Measurements from ENCODE around the gene ALDH1L1.
"Not testable (repeated sequence)": the region's sequence is repeated elsewhere in the genome, so short reads cannot be mapped to it uniquely, and the experiment has no call there.

The ALDH1L1 gene

GRCh38 chr3:126104028-126104635 is 76.3 kb downstream of the ALDH1L1 start:
- no peak for DNase-seq

GRCh38 chr3:126103121-126104027 is 77.0 kb downstream of the ALDH1L1 start:
- DNase-seq: no peak

GRCh38 chr3:126102530-126102951 is 77.8 kb downstream of the ALDH1L1 start:
- DNase-seq: peak in 1 of 2 experiments; percentile 37

- no peak for DNase-seq
Measured at GRCh38 chr3:126102011-126102410, 78.4 kb downstream of the ALDH1L1 start.

GRCh38 chr3:126101521-126101982 is 78.8 kb downstream of the ALDH1L1 start:
- no peak for DNase-seq

GRCh38 chr3:126100634-126101301 is 79.6 kb downstream of the ALDH1L1 start:
- peak in 1 of 2 experiments; percentile 21 for DNase-seq

- DNase-seq: no peak
Measured at GRCh38 chr3:126100269-126100633, 80.1 kb downstream of the ALDH1L1 start.

- DNase-seq: peak; percentile 35 to 60
Measured at GRCh38 chr3:126098391-126098858, 82.0 kb downstream of the ALDH1L1 start.

- DNase-seq: no peak
Measured at GRCh38 chr3:126097801-126098200, 82.6 kb downstream of the ALDH1L1 start.

GRCh38 chr3:126096274-126096673 is 84.1 kb downstream of the ALDH1L1 start:
- not testable (repeated sequence) for DNase-seq

- not testable (repeated sequence) for DNase-seq
Measured at GRCh38 chr3:126092128-126092527, 88.3 kb downstream of the ALDH1L1 start.

- DNase-seq: no peak
Measured at GRCh38 chr3:126087552-126088175, 92.7 kb downstream of the ALDH1L1 start.

- no peak for DNase-seq
Measured at GRCh38 chr3:126085841-126086240, 94.5 kb downstream of the ALDH1L1 start.

- no peak for DNase-seq
Measured at GRCh38 chr3:126085276-126085675, 95.1 kb downstream of the ALDH1L1 start.

- DNase-seq: no peak
Measured at GRCh38 chr3:126084768-126085180, 95.6 kb downstream of the ALDH1L1 start.

GRCh38 chr3:126083913-126084767 is 96.2 kb downstream of the ALDH1L1 start, which contains the start of gene SLC41A3:
Gene SLC41A3 (minus strand): TSS chr3:126084124. CDS start chr3:126068219, 15,905 bp downstream.
- peak in 1 of 2 experiments; percentile 48 for DNase-seq

- no peak for DNase-seq
Measured at GRCh38 chr3:126083511-126083912, 96.9 kb downstream of the ALDH1L1 start.

GRCh38 chr3:126083138-126083445 is 97.3 kb downstream of the ALDH1L1 start:
- DNase-seq: no peak

GRCh38 chr3:126082362-126083137 is 97.8 kb downstream of the ALDH1L1 start:
- no peak for DNase-seq

GRCh38 chr3:126081618-126082361 is 98.6 kb downstream of the ALDH1L1 start:
- DNase-seq: no peak
